Measurements from ENCODE around the gene FADS2.

FADS2 gene

DNA sequence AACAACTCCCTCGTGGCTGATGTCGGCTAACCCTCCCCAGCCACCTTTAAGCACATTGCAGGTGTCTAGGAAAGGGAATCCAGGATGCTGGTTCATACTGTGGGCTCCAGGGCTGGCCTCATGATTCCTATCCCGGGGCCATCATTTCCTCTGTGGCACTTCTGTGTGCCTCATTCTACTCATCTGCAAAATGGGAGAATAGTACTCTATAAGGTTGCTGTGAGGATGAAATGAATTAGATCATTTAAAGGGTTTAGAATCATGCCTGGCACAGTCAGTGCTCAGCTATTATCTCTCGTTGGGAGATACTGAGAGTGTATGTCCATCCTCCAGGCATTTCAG, 67.6 kb downstream of the FADS2 start:
- TF ChIP-seq, protein P1, sequence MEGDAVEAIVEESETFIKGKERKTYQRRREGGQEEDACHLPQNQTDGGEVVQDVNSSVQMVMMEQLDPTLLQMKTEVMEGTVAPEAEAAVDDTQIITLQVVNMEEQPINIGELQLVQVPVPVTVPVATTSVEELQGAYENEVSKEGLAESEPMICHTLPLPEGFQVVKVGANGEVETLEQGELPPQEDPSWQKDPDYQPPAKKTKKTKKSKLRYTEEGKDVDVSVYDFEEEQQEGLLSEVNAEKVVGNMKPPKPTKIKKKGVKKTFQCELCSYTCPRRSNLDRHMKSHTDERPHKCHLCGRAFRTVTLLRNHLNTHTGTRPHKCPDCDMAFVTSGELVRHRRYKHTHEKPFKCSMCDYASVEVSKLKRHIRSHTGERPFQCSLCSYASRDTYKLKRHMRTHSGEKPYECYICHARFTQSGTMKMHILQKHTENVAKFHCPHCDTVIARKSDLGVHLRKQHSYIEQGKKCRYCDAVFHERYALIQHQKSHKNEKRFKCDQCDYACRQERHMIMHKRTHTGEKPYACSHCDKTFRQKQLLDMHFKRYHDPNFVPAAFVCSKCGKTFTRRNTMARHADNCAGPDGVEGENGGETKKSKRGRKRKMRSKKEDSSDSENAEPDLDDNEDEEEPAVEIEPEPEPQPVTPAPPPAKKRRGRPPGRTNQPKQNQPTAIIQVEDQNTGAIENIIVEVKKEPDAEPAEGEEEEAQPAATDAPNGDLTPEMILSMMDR (conservative IDR thresholded peaks at IDR 0.05; ENCODE audit: control insufficient read depth, insufficient read depth, low read depth, low read length) = no peak
- H3K4me3 ChIP-seq (ENCODE audit: control insufficient read depth, low read depth, low read length) = no peak overlapping the region
- DNase-seq (ENCODE audit: low read depth) = no peak

GRCh38 chr11:61896665-61897386, 68.7 kb downstream of the FADS2 start:
- no peak overlapping the region for H3K4me3 ChIP-seq (ENCODE audit: control insufficient read depth, low read depth, low read length)
- TF ChIP-seq, protein P1 (conservative IDR thresholded peaks at IDR 0.05; ENCODE audit: control insufficient read depth, insufficient read depth, low read depth, low read length) = no peak
- no peak for DNase-seq (ENCODE audit: low read depth)

GRCh38 chr11:61897387-61898246, 69.5 kb downstream of the FADS2 start:
- H3K4me3 ChIP-seq (ENCODE audit: control insufficient read depth, low read depth, low read length) = no peak overlapping the region
- DNase-seq (ENCODE audit: low read depth) = peak; percentile 60
- TF ChIP-seq, protein P1 (conservative IDR thresholded peaks at IDR 0.05; ENCODE audit: control insufficient read depth, insufficient read depth, low read depth, low read length) = peak; percentile 89

GRCh38 chr11:61898247-61898582, 70.1 kb downstream of the FADS2 start:
- no peak for DNase-seq (ENCODE audit: low read depth)
- no peak overlapping the region for H3K4me3 ChIP-seq (ENCODE audit: control insufficient read depth, low read depth, low read length)
- TF ChIP-seq, protein P1 (conservative IDR thresholded peaks at IDR 0.05; ENCODE audit: control insufficient read depth, insufficient read depth, low read depth, low read length) = no peak

DNA sequence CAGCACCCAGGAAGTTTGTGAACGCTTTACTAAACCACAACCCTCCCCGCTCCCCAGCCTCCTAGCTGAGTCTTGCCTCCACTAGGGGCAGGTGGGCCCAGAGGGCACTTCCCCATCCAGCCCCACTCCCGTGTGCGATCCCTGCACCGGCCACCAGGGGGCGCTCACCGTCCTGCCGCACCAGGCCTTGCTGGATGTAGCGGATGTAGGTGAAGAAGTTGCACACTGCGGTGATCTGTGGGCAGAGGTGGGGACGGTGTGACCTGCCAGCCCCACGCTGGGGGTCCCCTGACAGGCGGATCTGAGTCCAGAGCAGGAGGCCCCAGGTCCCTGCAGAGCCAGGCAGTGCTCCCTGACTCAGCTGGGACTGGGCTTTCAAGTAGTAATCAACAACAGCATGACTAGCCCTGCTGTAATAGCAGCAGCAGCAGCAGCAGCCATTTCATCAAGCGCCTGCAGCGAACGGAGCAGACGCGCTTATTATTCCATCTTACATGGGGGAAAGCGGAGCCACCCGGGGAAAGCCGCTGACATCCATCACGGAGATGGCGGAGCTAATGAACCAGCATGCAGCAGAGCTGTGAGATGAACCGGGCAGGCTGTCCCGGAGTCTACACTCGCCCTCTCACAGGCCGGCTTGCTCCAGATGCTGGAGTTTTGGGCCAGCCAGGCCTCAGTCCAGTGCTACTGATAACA, 71.2 kb downstream of the FADS2 start:
- peak; percentile 72 for DNase-seq (ENCODE audit: low read depth)

DNA sequence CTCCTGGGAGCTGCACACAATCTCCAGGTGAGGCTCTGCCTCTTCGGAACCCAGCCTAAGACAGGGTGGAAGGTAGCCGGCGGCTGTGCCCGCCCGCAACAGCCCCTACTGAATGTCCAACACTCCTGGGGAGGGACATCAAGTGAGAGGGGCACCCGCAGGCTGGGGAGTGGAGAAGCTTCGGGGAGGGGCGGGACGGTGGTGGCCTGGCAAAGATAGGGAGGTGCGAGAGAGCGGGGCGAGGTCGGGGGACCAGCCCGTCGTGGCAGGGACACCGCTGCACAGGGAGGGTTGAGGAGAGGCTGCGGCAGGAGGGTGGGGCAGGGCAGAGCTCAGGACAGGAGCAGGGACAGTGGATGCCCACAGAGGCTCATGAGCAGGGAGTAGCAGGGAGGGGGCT, 72.2 kb downstream of the FADS2 start:
- TF ChIP-seq, protein P1 (conservative IDR thresholded peaks at IDR 0.05; ENCODE audit: control insufficient read depth, insufficient read depth, low read depth, low read length) = no peak

More for the DNA sequence above, 71.2 kb downstream of the FADS2 start:
- TF ChIP-seq, protein P1 (conservative IDR thresholded peaks at IDR 0.05; ENCODE audit: control insufficient read depth, insufficient read depth, low read depth, low read length) = peak; percentile 95
- H3K4me3 ChIP-seq (ENCODE audit: control insufficient read depth, low read depth, low read length) = no peak overlapping the region

More for the DNA sequence above, 72.2 kb downstream of the FADS2 start:
- DNase-seq (ENCODE audit: low read depth) = no peak
- no peak overlapping the region for H3K4me3 ChIP-seq (ENCODE audit: control insufficient read depth, low read depth, low read length)

Data from fibroblast of mammary gland (primary cell).